ENCODE measurements around the gene ATP10A.

Gene ATP10A

GRCh38 chr15:25694239-25694584 lies 168.9 kb downstream of the ATP10A start:
- DNase-seq = no peak

DNA sequence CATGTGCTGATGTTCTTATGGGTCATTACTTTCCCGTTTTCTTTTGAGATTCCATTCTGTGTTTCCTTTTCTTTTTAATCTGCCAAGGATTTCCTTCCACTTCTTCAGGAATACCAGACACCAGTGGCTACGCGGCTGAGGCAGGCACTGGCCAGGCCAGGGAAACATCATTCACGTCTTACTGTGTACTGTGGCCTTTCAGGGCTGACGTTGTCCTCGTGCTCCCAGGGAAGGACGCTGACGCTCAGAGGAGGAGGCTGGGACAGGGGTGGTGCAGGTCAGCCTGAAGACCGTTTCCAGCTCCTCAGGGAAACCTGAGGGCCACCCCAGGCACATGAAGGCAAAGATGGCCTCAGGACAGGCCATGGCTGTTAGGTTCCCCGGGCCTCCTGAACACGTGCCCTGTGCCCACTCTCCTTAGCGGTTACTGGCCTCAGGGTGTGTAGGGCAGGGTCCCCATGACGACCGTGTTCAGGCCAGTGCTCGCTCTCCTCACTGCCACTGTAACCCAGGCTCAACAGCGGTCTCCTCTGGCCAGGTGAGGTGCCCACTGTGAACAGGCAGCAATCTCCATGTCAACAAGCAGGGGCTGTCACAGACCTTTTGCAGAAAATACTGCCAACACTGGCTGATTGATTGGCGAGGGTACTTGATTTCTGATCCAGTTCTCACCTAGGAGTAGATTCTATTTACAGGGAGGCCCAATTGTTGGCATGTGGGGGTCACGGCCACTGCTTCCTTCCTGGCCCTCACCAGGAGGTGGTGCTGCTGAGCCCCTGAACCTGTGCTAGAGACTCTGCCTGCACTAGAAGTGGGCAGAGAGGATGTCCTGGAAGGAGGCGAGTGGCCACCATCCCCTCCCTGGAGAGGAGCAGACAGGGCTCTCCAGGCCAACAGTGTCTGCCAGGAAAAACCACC lies 169.5 kb downstream of the ATP10A start:
- DNase-seq = peak; percentile 21 to 32

DNA sequence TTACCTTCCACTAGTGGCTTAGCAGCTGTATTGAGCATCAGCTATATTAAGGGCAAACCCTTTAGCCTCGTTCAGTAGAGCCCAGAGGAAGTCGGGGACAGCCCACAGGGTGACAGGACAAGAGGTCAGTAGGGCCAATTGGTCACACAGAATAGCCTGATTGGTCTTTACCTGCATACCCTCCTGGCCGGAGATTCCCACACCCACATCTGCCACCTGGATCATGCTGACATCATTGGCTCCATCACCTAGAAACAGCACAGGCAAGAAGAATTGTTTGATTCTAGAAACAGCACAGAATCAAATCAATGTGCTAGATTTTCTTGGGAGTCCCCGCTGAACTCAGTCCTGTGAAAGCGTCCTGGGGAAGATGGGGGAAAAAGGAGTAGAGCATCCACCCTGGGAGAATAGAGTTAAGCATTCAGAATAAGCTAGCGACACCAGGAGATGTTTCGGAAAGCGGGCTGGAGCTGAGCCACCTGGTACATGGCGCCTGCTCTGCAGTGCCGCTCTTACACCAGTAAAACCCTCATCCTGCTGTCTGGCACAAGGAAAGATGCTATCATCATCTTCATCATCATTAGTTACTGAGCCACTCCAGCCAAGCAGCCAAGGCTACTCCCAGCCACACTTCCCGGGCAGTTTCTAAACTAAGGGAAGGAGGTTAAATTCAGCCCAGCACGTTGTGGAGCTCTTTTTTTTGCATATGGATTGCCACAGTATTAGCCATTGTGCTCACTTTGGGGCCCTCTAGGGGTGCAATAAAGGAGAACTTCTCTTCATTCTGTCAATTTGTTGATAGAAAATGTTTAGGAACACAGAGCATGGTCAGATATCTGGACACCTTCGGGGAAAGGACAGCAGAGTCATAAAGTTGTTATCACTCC lies 171.3 kb downstream of the ATP10A start:
- no peak for DNase-seq

- DNase-seq = no peak
Measured at GRCh38 chr15:25690673-25691543, 172.2 kb downstream of the ATP10A start.

DNA sequence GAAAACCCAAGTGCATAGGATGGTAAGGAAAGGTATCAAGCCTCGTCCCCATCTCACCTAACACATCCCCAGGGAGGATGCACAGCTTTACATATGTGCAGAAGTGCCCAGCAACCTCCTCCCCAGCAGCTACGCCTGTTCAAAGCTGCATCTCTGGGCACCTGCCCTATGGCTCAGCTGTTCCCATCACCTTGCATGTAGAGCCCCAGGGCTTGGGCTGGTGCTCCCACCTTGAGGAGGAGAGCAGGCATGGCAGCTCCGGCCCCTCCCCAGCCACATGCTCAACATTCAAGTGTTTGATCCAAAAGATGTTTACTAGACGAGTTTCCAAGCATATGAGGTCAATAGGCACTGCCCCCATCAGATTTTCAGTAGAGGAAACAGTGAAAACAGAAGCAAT lies 173.5 kb downstream of the ATP10A start:
- DNase-seq = no peak

- DNase-seq = no peak
Measured at GRCh38 chr15:25688166-25688565, 175.0 kb downstream of the ATP10A start.

- DNase-seq = no peak
Measured at GRCh38 chr15:25687689-25688088, 175.4 kb downstream of the ATP10A start.

DNA sequence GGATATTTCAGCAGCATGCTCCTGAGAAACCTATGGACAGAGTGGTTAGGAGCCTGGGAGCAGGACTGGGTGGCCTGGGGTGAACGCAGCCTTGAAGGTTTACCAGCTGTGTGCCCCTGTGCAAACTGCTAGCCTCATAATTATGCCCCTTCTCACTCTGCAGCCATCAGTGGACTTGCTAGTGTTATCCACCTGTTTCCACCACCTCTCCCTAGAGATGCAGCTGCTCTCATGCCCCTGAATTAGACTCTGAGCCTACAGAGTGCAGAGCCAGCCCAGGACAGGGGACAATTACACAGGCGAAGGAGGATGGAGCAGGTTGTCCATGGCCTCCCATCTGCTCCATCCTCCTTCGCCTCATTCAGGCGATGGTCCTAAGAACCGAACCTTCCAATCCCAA lies 175.9 kb downstream of the ATP10A start:
- no peak for DNase-seq

DNA sequence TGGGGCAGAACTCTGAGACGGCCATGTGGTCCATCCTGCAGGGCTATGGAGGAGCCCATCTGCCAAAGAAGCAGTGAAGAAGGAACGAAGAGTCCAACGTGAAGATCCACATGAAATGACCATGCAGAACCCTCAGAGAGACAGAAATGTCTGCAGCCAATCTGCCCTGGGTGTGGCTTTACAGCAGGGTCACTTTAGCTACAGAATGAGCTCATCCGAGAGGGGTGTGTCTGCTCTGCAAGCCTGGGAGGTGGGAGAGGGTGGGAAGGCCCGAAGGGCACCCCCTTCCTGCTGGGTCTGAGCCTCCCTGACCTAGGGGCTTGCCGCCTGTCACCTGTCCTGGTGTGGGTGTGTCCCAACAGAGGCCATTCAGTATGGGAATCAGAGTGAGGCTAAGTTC lies 176.3 kb downstream of the ATP10A start:
- DNase-seq = no peak

- DNase-seq = no peak
Measured at GRCh38 chr15:25684521-25685431, 178.4 kb downstream of the ATP10A start.

DNA sequence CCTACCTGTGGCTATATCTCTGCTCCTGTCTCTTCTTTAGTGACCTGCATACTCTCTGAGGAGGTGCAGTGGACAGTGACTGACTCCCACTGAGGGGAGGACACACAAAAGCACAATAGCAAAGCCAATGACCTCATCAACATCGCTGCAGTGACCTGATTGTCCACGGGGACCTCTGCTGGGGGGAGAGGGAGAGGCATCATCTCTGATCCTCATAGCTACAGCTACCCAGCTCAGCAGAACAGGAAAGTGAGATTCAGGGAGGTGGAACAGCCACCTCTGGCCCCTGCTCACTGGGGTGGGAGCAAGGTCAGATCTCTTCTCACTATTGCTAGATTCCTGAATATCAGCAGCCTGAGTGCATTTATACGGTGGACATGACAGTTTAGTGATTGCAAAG lies 179.2 kb downstream of the ATP10A start:
- no peak for DNase-seq

DNA sequence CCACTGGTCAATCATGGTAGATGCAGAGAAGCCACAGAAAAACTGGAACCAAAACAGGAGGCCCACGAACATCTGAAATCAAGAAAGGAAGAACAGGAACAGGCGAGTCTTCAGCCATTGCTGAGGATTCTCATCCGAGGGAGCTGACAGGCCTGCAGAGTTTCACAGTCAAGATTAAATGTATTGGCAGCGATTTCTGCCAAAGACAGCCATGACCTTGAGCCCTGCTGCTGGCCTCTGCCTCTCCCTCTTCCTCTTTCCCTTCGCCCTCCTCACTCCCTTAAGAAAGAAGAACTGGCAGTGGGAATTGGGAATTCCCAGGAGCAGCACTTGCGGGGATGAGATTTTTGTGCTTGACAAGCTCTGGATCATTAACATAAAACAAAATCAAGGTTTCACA lies 179.7 kb downstream of the ATP10A start:
- DNase-seq = no peak

GRCh38 chr15:25682340-25682739 lies 180.8 kb downstream of the ATP10A start:
- no peak for DNase-seq

GRCh38 chr15:25680686-25681025 lies 182.5 kb downstream of the ATP10A start:
- no peak for DNase-seq

- no peak for DNase-seq
Measured at GRCh38 chr15:25679964-25680685, 183.0 kb downstream of the ATP10A start.

DNA sequence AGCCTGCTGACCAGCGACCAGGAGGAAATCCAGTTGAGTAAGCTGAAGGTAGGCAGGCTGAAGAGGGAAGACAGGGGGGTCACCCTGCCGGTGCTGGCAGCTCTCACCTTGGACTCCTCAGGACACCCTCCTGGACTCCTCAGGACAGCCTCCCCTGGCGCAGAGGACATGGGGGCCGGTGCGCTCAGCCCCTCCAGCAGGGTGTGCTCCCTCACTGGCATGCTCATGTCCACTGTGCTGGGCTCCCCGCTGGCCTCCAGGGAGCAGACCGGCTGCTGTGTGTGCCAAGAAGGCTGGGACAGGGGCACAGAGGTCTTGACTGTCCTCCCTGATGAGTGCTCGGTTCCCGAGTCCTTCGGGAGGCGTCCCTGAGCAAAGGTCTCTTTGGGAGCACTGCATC lies 183.6 kb downstream of the ATP10A start:
- no peak for DNase-seq

GRCh38 chr15:25678500-25678855 lies 184.6 kb downstream of the ATP10A start:
- no peak for DNase-seq

GRCh38 chr15:25677719-25678499 lies 185.2 kb downstream of the ATP10A start:
- DNase-seq = no peak

DNA sequence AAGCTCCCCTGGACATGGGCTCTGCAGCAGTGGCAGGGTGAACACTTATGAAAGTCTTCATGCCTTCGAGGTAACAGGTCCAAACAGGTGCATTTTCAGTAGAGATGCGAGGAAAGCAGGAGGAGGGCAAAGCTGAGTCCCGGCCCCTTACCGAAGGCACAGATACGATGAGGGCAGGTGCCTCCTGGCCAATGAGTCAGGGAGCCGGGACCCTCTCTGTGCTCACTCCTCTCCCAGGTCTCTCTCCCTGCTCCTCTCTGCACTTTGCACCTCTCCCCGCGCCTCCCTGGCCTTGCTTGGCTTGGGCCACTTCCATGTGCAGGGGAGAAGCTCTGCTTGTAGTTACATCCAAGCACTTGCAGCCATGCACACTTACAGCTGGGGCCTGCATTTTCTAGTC lies 187.1 kb downstream of the ATP10A start:
- DNase-seq = no peak

DNA sequence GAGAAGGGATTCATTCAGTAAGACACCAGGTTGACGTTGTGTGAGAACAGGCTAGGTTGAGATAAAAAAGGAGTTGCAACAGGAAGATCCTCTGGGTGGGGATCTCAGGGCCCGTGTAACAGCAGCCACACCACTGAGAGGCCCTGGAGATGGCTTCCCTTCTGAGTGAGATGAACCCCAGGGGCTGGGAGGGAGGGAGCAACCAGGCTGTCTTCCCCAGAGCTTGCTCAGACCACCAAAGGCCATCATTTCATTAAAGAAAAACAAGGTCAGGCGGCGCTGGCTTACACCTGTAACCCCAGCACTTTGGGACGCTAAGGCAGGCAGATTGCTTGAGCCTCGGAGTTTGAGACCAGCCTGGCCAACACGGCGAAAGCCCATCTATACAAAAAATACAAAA lies 187.7 kb downstream of the ATP10A start:
- no peak for DNase-seq

DNA sequence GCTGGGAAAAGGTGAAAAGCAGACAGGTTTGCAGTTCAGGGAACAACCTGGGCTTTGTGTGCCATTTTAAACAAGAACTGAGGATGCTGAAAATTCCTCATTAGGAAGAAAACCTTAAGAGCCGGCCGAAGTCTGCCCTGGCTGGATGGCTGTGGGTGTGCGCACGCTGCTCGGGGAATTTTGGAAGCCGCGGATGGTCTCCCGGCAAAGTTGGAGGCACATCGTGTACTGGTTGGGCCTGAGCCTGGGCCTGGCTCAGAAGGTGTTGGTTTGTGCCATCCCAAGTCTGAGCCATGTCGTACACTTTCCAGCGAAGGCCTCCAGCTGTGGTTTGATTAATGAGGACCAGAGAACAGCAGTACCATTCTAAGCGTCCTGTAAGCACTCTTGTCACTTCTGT lies 188.2 kb downstream of the ATP10A start:
- no peak for DNase-seq

All from stimulated activated CD4-positive, alpha-beta T cell treated with anti-CD3 and anti-CD28 coated beads, Interleukin-2, amount 100 ng/mL, for 48 hours (primary cell).